Measurements from ENCODE around the gene EPS8L2. TPM values are rescaled to one million over a fixed set of nuclear protein-coding genes. Genes with fewer than 3 reads are reported as not detected.

The EPS8L2 gene
- total and polyA plus RNA-seq, 2 of the 4 experiments (the other 2 are of a cell fraction): 17.2 to 39.4 TPM

DNA sequence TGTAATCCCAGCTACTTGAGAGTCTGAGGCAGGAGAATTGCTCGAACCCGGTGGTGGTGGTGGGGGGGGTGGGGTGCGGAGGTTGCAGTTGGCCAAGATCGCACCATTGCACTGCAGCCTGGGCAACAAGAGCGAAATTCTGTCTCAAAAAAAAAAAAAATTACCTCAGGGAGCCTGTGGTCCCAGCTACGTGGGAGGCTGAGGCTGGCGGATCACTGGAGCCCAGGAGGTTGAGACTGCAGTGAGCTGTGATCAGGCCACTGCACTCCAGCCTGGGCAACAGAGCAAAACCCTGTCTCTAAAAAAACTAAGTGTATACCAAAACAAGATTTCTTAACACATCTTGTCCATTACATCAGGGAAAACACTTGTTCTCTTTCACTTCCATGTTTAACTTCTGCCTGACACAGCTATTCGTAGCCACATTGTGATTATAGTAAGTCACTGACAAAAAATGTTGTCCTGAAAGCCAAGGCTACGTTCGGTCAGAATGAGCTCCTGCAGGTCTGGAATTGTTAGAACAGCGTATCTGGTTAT, 9.0 kb upstream of the EPS8L2 start:
- no peak overlapping the region; the same call in 1 of the 2 replicates for H4K91ac ChIP-seq (ENCODE audit: insufficient read depth, low read depth, low read length)
- no peak overlapping the region for H3K4me3 ChIP-seq (ENCODE audit: insufficient read depth, low read depth, low read length)
- ATAC-seq (ENCODE audit: low read depth): peak; percentile 3; the same call in 1 of the 2 replicates
- no peak overlapping the region for H3K18ac ChIP-seq (ENCODE audit: low read depth, low read length)
- H3K36me3 ChIP-seq (ENCODE audit: control insufficient read depth, insufficient read depth, low read length): peaks cover 13% of the 10 kb centered on the region; the same call in 1 of the 2 replicates
- H4K5ac ChIP-seq (ENCODE audit: low read depth, low read length): no peak overlapping the region
- H2BK20ac ChIP-seq (ENCODE audit: low read depth, low read length): no peak overlapping the region
- H4K8ac ChIP-seq (ENCODE audit: low read depth in 2 of 2, low read length in 2 of 2): peak overlapping the region in 1 of 2 experiments; percentile 95; a peak in 1 of 4 replicates
- H2AK9ac ChIP-seq (replicated peaks; ENCODE audit: low read depth, low read length, poor library complexity): no peak overlapping the region
- no peaks in the 10 kb centered on the region for H3K27me3 ChIP-seq (ENCODE audit: control insufficient read depth, insufficient read depth, low read length)
- no peak overlapping the region for H2AFZ ChIP-seq (replicated peaks; ENCODE audit: low read length, poor library complexity)
- H2BK15ac ChIP-seq (ENCODE audit: low read depth, low read length): no peak overlapping the region
- ChIA-PET CTCF (interaction anchor here (1.1 kb wide), 1 partner anchor 10 kb away, joined by 3 read pairs; no protein-coding TSS in a partner anchor), POLR2A (ENCODE audit: unreplicated experiment) (interaction anchor here (0.6 kb wide), 1 partner anchor 22 kb away, joined by 7 read pairs; no protein-coding TSS in a partner anchor)
- H2AK5ac ChIP-seq (ENCODE audit: low read depth, low read length): no peak overlapping the region
- H3K9ac ChIP-seq (ENCODE audit: low read depth, low read length): no peak overlapping the region
- BruUV-seq (replicated peaks): no TSS peak
- H3K27ac ChIP-seq (ENCODE audit: insufficient read depth, low read length): peak overlapping the region; percentile 97
- H3K9me3 ChIP-seq (ENCODE audit: control insufficient read depth, insufficient read depth, low read length): no peaks in the 10 kb centered on the region
- 0 out of 2 replicates have a peak overlapping the region, but pooled peaks have one; percentile 31 for H3K56ac ChIP-seq (ENCODE audit: extremely low read depth, insufficient read depth, low read length)
- H3K23ac ChIP-seq (ENCODE audit: low read depth, low read length): no peak overlapping the region
- peak overlapping the region; percentile 28; the same call in 1 of the 2 replicates for H3K4ac ChIP-seq (ENCODE audit: low read depth, low read length)
- H3K4me1 ChIP-seq (ENCODE audit: control insufficient read depth, insufficient read depth, low read length): peaks cover 36% of the 10 kb centered on the region
- peaks cover 29 to 66% of the 10 kb centered on the region in 2 experiments for H3K79me1 ChIP-seq (ENCODE audit: low read depth in 1 of 2, low read length in 2 of 2)
- peak overlapping the region; percentile 96 for H2BK5ac ChIP-seq (ENCODE audit: low read depth, low read length, poor library complexity, severe bottlenecking)
- WGBS, 2 experiments (ENCODE audit: extremely low coverage in 2 of 2, insufficient read length in 1 of 2): 60% methylated on average over 6 of the region's 11 CpGs; no CpG with 5 or more reads in 1 of the 2 experiments
- in situ Hi-C loops (cut with MboI; ENCODE audit: low sequenced_read_pairs) (no loop called here), intact Hi-C loops (cut with micrococcal nuclease) (no loop called here), dilution Hi-C loops (cut with HindIII; ENCODE audit: low sequenced_read_pairs, unreplicated experiment) (no loop called here)
- no peak overlapping the region for H3K4me2 ChIP-seq (ENCODE audit: low read depth, low read length)
- H3K14ac ChIP-seq (replicated peaks; ENCODE audit: low read depth, low read length): no peak overlapping the region
- peak; percentile 90 for DNase-seq
- H4K20me1 ChIP-seq (ENCODE audit: insufficient read depth, low read length): peaks cover 37% of the 10 kb centered on the region
- peaks cover 27% of the 10 kb centered on the region for H3K9me1 ChIP-seq (ENCODE audit: insufficient read depth, low read length)
- H2BK120ac ChIP-seq (ENCODE audit: low read depth, low read length): no peak overlapping the region
- TF ChIP-seq MXI1 (IDR thresholded peaks at IDR 0.05; ENCODE audit: borderline replicate concordance, low read depth, low read length) (no peak), BHLHE40 (IDR thresholded peaks at IDR 0.05; ENCODE audit: low read depth, low read length) (no peak; the same call in 1 of the 2 replicates), CHD1 (IDR thresholded peaks at IDR 0.05; ENCODE audit: low read depth, low read length) (no peak), FOS (IDR thresholded peaks at IDR 0.05; ENCODE audit: low read depth, low read length) (no peak), USF2 (IDR thresholded peaks at IDR 0.05; ENCODE audit: low read depth, low read length) (no peak), NFE2L2 (IDR thresholded peaks at IDR 0.05; ENCODE audit: low read depth, low read length) (peak; percentile 5; the same call in 1 of the 2 replicates), MAZ (IDR thresholded peaks at IDR 0.05; ENCODE audit: borderline replicate concordance, low read depth, low read length) (no peak), SMC3 (IDR thresholded peaks at IDR 0.05; ENCODE audit: low read depth, low read length) (no peak), CEBPB (IDR thresholded peaks at IDR 0.05; ENCODE audit: low read depth, low read length) (peak; percentile 68), RCOR1 (IDR thresholded peaks at IDR 0.05; ENCODE audit: insufficient replicate concordance, low read length) (peak; percentile 56), RAD21 (IDR thresholded peaks at IDR 0.05; ENCODE audit: low read length) (0 out of 2 replicates have a peak, but pooled peaks have one; percentile 6), POLR2A (IDR thresholded peaks at IDR 0.05; ENCODE audit: low read depth, low read length) (no peak), MAFK (IDR thresholded peaks at IDR 0.05; ENCODE audit: low read depth, low read length) (peak; percentile 73; the same call in 1 of the 2 replicates)
- TF ChIP-seq, protein P1, sequence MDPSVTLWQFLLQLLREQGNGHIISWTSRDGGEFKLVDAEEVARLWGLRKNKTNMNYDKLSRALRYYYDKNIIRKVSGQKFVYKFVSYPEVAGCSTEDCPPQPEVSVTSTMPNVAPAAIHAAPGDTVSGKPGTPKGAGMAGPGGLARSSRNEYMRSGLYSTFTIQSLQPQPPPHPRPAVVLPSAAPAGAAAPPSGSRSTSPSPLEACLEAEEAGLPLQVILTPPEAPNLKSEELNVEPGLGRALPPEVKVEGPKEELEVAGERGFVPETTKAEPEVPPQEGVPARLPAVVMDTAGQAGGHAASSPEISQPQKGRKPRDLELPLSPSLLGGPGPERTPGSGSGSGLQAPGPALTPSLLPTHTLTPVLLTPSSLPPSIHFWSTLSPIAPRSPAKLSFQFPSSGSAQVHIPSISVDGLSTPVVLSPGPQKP (IDR thresholded peaks at IDR 0.05; ENCODE audit: borderline replicate concordance, low read depth, low read length): no peak
- TF ChIP-seq, protein P2, sequence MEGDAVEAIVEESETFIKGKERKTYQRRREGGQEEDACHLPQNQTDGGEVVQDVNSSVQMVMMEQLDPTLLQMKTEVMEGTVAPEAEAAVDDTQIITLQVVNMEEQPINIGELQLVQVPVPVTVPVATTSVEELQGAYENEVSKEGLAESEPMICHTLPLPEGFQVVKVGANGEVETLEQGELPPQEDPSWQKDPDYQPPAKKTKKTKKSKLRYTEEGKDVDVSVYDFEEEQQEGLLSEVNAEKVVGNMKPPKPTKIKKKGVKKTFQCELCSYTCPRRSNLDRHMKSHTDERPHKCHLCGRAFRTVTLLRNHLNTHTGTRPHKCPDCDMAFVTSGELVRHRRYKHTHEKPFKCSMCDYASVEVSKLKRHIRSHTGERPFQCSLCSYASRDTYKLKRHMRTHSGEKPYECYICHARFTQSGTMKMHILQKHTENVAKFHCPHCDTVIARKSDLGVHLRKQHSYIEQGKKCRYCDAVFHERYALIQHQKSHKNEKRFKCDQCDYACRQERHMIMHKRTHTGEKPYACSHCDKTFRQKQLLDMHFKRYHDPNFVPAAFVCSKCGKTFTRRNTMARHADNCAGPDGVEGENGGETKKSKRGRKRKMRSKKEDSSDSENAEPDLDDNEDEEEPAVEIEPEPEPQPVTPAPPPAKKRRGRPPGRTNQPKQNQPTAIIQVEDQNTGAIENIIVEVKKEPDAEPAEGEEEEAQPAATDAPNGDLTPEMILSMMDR (conservative IDR thresholded peaks at IDR 0.05; ENCODE audit: low read depth, low read length): no peak
